ENCODE data around the gene EIF4H.
A peak's percentile ranks its signal among the peaks of the same experiment; 100 is the strongest.
"Not testable (repeated sequence)": the region's sequence is repeated elsewhere in the genome, so short reads cannot be mapped to it uniquely, and the experiment has no call there.

The EIF4H gene

DNA sequence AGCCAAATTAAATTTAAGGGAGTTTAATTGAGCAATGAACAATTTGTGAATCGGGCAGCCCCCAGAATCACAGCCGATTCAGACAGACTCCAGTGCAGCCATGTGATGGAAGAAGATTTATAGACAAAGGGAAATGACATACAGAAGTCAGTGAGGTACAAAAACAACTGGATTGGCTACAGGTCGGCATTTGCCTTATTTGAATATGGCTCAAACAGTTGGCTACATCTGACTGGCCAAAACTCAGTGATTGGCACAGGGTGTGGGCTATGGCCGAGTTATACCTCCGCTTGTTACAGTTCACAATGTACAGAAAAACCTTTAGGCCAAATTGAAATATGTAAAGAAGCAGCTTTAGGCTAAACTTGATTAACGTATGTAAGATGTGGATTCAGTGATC is 30.8 kb upstream of the EIF4H start:
- no peak overlapping the region for H3K4me3 ChIP-seq
- H3K4me1 ChIP-seq = peaks cover 8 to 17% (median 12%) of the 10 kb centered on the region in 10 experiments
- no peak overlapping the region for H3K9ac ChIP-seq
- H4K20me1 ChIP-seq = no peaks in the 10 kb centered on the region
- no peak for TF ChIP-seq Cebpa-rat (IDR thresholded peaks at IDR 0.05)
- H3K9me3 ChIP-seq (replicated peaks in 1 of 11) = peaks cover 15 to 37% (median 23%) of the 10 kb centered on the region in 11 experiments
- no peak overlapping the region for H3K27ac ChIP-seq
- H3K36me3 ChIP-seq = peaks cover 0 to 7% (median 0%) of the 10 kb centered on the region in 11 experiments; a peak in 2 of 22 replicates
- no peaks in the 10 kb centered on the region for H3K27me3 ChIP-seq
- peak overlapping the region in 1 of 11 experiments; percentile 7; a peak in 1 of 22 replicates for H3K4me2 ChIP-seq

DNA sequence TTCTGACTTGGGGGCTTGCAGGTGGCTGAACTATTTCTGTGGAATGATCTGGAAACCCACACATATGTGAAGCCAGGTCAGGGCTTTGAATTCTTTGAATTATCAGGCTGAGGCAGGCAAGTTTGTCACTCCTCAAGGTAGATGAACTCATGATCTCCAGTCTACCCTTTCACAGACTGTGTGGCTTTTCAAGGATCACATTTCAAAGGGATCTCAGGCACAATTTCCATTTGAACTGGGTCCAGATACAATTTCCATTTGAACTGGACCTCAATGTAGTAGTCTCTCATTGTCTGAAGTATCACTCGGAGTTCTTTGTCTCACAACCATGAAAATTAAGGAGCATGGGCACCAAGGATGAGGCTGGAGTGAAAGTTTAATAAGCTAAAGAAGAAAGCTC is 25.7 kb upstream of the EIF4H start:
- TF ChIP-seq Cebpa-rat (IDR thresholded peaks at IDR 0.05) = no peak
- Histone ChIP-seq H3K9me3 (replicated peaks in 1 of 11) (peaks cover 15 to 47% (median 31%) of the 10 kb centered on the region in 11 experiments), H3K27ac (no peak overlapping the region), H3K4me1 (peaks cover 0 to 27% (median 19%) of the 10 kb centered on the region in 10 experiments; a peak in 13 of 20 replicates), H4K20me1 (no peaks in the 10 kb centered on the region), H3K9ac (no peak overlapping the region), H3K27me3 (no peaks in the 10 kb centered on the region), H3K36me3 (peaks cover 0 to 7% (median 0%) of the 10 kb centered on the region in 11 experiments; a peak in 2 of 22 replicates), H3K4me2 (no peak overlapping the region), H3K4me3 (no peak overlapping the region)

DNA sequence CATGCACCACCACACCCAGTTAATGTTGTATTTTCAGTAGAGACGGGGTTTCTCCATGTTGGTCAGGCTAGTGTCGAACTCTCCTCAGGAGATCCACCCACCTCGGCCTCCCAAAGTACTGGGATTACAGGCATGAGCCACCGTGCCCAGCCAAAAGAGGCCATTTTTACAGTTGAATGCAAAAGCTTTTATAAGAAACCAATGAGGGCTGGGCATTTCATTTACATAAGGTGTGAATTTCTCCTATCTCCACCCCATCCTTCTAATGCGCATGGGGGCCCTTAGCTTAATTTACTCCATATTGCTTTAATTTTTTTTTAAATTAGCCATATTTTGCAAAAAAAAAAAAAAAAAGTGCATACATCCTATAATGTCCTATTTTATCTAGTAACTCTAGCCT is 25.1 kb upstream of the EIF4H start:
- no peak overlapping the region for H3K9ac ChIP-seq
- H4K20me1 ChIP-seq = no peaks in the 10 kb centered on the region
- H3K4me3 ChIP-seq = no peak overlapping the region
- H3K27ac ChIP-seq = no peak overlapping the region
- TF ChIP-seq Cebpa-rat (IDR thresholded peaks at IDR 0.05) = no peak
- H3K4me1 ChIP-seq = peaks cover 0 to 27% (median 19%) of the 10 kb centered on the region in 10 experiments; a peak in 13 of 20 replicates
- peaks cover 14 to 43% (median 28%) of the 10 kb centered on the region in 11 experiments for H3K9me3 ChIP-seq (replicated peaks in 1 of 11)
- H3K27me3 ChIP-seq = no peaks in the 10 kb centered on the region
- no peak overlapping the region for H3K4me2 ChIP-seq
- peaks cover 0 to 7% (median 0%) of the 10 kb centered on the region in 11 experiments; a peak in 2 of 22 replicates for H3K36me3 ChIP-seq

DNA sequence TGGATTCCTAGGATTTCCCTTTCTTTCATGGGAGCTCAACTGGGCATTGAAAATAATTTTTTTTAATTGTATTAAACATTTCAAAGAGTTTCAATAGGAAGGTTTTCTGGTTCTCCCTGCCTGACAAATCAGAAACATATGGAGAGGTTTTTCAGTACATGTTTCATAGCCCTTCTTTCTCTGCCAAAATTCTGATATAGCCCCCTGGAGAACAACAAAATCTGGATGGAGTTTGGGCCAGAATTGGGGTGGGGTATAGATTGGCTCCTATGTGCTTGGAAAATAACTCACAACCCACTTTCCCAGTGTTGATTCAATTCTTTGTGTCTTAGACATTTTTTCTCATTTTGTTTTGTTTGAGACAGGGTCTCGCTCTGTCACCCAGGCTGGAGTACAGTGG is 24.6 kb upstream of the EIF4H start:
- Histone ChIP-seq H4K20me1 (no peaks in the 10 kb centered on the region), H3K4me3 (no peak overlapping the region), H3K36me3 (peaks cover 0 to 5% (median 0%) of the 10 kb centered on the region in 11 experiments; a peak in 2 of 22 replicates), H3K9ac (no peak overlapping the region), H3K27me3 (no peaks in the 10 kb centered on the region), H3K4me2 (no peak overlapping the region), H3K4me1 (peaks cover 0 to 27% (median 19%) of the 10 kb centered on the region in 10 experiments; a peak in 13 of 20 replicates), H3K27ac (no peak overlapping the region), H3K9me3 (replicated peaks in 1 of 11) (peaks cover 8 to 37% (median 23%) of the 10 kb centered on the region in 11 experiments)
- no peak for TF ChIP-seq Cebpa-rat (IDR thresholded peaks at IDR 0.05)

DNA sequence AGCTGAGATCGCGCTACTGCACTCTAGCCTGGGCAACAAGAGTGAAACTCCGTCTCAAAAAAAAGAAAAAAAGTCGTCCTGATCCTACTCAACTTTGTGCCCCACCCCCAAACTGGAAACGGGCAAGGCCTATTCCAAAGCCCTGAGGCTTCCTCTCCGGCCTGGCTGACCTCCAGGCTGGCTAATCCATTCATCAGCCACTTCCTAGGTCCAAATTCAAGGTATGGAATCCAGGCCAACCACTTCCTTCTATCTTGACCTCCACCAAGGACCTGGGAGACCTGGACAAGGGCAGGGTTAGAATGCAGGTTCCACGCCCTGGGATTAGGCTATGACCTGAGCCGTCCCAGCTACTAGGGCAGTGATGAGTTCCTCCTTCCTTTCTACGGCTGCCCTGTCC is 20.4 kb upstream of the EIF4H start:
- no peak overlapping the region for H3K4me2 ChIP-seq
- no peak overlapping the region for H3K27ac ChIP-seq
- H3K27me3 ChIP-seq = no peaks in the 10 kb centered on the region
- H3K4me3 ChIP-seq = no peak overlapping the region
- peaks cover 0 to 27% (median 19%) of the 10 kb centered on the region in 10 experiments; a peak in 13 of 20 replicates for H3K4me1 ChIP-seq
- TF ChIP-seq Cebpa-rat (IDR thresholded peaks at IDR 0.05) = no peak
- H4K20me1 ChIP-seq = no peaks in the 10 kb centered on the region
- H3K9ac ChIP-seq = no peak overlapping the region
- H3K36me3 ChIP-seq = no peaks in the 10 kb centered on the region
- peaks cover 0 to 8% (median 5%) of the 10 kb centered on the region in 11 experiments; a peak in 7 of 22 replicates for H3K9me3 ChIP-seq (replicated peaks in 1 of 11)

DNA sequence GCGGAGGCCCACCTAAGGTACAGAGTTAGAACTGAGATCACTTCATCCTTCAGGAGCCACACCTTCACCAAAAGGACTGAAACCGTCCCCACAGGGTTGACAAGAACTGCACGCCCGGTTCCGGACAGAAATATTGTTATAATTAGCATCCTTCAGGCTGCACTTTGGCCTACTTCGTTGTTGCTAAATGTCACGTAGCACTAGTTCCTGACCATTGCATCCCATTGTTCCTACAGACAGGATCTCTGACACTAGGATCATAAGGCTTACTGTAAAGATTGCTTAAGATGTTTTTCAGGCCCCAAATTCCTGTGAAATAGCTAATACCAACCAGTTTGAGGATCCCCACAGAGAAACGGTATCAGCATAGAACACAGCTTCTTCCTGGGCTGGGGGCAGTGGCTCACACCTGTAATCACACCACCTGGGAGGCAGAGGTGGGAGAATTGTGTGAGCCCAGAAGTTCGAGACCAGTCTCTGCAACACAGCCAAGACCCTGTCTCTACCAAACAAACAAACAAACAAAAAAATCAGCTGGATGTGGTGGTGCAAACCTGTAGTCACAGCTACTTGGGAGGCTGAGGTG is 18.3 kb upstream of the EIF4H start:
- no peaks in the 10 kb centered on the region for H3K36me3 ChIP-seq
- TF ChIP-seq Cebpa-rat (IDR thresholded peaks at IDR 0.05) = no peak

DNA sequence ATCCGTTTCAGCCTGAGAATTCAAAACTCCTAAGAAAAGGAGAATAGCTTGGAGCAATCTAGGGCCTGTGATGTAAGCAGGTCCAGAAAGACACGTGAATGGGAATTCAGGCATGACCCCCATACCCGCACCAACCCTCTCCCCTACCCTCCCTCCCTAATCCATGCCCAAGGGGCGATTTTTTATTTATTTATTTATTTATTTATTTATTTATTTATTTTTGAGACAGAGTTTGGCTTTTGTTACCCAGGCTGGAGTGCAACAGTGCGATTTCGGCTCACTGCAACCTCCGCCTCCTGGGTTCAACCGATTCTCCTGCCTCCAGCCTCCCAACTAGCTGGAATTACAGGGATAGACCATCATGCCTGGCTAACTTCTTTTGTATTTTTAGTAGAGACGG is 16.6 kb upstream of the EIF4H start:
- H3K4me2 ChIP-seq = no peak overlapping the region
- no peaks in the 10 kb centered on the region for H3K9me3 ChIP-seq (replicated peaks in 1 of 11)
- no peak overlapping the region for H3K4me3 ChIP-seq
- no peaks in the 10 kb centered on the region for H4K20me1 ChIP-seq
- H3K4me1 ChIP-seq = peaks cover 0 to 27% (median 13%) of the 10 kb centered on the region in 10 experiments; a peak in 16 of 20 replicates
- no peaks in the 10 kb centered on the region for H3K27me3 ChIP-seq
- H3K27ac ChIP-seq = no peak overlapping the region
- no peak for TF ChIP-seq Cebpa-rat (IDR thresholded peaks at IDR 0.05)
- H3K36me3 ChIP-seq = no peaks in the 10 kb centered on the region
- H3K9ac ChIP-seq = no peak overlapping the region

More for the DNA sequence above, 18.3 kb upstream of the EIF4H start:
- Histone ChIP-seq H4K20me1 (no peaks in the 10 kb centered on the region), H3K4me2 (no peak overlapping the region), H3K27me3 (no peaks in the 10 kb centered on the region), H3K4me3 (no peak overlapping the region), H3K27ac (no peak overlapping the region), H3K9ac (no peak overlapping the region), H3K4me1 (peaks cover 0 to 34% (median 25%) of the 10 kb centered on the region in 10 experiments; a peak in 16 of 20 replicates), H3K9me3 (replicated peaks in 1 of 11) (no peaks in the 10 kb centered on the region)

DNA sequence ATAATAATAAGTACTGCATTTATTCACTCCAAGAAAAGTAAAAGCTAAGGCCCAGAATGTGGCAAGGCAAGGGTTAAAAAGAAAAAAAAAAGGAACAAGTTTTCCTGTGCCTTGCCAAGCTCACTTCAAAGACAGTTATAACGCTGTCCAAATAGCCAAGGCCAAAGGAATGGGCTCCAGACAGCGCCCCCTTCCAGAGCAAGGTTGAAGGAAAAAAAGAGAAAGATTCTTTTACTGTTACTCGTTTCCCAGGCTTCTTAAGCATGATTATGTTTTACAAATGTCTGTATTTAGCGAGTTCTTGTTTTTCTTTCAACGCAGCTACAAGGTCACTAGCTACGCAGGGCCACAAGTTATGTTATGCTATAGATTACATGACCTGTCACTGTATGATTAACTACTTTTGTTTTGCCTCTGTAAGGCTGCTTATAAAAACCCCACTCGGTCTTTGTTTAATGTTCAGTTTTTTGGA is 9.1 kb upstream of the EIF4H start:
- H3K9ac ChIP-seq = no peak overlapping the region
- H3K27me3 ChIP-seq = no peaks in the 10 kb centered on the region
- H3K9me3 ChIP-seq (replicated peaks in 1 of 11) = peaks cover 0 to 4% (median 0%) of the 10 kb centered on the region in 11 experiments; a peak in 1 of 22 replicates
- no peak for TF ChIP-seq Cebpa-rat (IDR thresholded peaks at IDR 0.05)
- H3K27ac ChIP-seq = no peak overlapping the region
- H3K4me2 ChIP-seq = no peak overlapping the region
- no peaks in the 10 kb centered on the region for H4K20me1 ChIP-seq
- no peak overlapping the region for H3K4me3 ChIP-seq
- H3K4me1 ChIP-seq = peaks cover 0 to 32% (median 21%) of the 10 kb centered on the region in 10 experiments; a peak in 16 of 20 replicates
- no peaks in the 10 kb centered on the region for H3K36me3 ChIP-seq

DNA sequence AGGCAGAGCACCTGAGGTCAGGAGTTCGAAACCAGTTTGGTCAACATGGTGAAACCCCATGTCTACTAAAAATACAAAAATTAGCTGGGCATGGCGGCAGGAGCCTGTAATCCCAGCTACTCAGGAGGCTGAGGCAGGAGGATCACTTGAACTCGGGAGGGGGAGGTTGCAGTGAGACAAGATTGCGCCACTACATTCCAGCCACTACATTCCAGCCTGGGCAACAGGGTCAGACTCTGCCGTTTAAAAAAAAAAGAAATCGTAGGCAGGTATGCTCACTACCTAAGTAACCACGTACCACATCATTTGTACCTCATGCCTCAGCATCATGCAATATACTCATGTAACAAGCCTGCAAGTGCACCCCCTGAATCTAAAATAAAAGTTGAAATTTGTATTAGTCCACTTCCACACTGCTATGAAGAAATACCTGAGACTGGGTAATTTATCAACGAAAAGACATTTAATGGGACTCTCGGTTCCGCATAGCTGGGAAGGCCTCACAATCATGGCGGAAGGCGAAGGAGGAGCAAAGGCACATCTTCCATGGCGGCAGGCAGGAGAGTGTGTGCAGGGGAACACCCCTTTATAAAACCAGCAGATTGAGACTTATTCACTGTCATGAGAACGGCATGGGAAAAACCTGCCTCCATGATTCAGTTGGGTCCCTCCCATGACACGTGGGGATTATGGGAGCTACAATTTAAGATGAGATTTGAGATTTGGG is 8.1 kb upstream of the EIF4H start:
- Histone ChIP-seq H3K36me3 (no peaks in the 10 kb centered on the region), H3K9me3 (replicated peaks in 1 of 11) (peaks cover 0 to 4% (median 0%) of the 10 kb centered on the region in 11 experiments; a peak in 1 of 22 replicates), H3K4me2 (no peak overlapping the region), H3K4me3 (no peak overlapping the region), H3K27ac (no peak overlapping the region), H3K4me1 (peaks cover 0 to 22% (median 11%) of the 10 kb centered on the region in 10 experiments; a peak in 11 of 20 replicates), H4K20me1 (no peaks in the 10 kb centered on the region), H3K9ac (no peak overlapping the region), H3K27me3 (no peaks in the 10 kb centered on the region)
- TF ChIP-seq Cebpa-rat (IDR thresholded peaks at IDR 0.05) = peak in 1 of 11 experiments; percentile 27; a peak in 1 of 22 replicates

DNA sequence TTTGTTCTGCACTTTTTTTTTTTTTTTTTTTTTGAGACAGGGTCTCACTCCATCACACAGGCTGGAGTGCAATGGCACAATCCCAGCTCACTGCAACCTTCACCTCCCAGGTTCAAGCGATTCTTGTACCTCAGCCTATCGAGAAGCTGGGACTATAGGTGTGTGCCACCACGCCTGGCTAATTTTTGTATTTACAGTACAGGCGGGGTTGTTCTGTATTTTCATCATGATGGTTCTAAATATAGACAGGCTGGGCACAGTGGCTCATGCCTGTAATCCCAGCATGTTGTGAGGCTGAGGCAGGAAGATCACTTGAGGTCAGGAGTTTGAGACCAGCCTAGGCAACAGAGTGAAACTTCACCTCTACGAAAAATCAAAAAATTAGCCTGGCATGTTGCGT is 6.8 kb upstream of the EIF4H start:
- not testable (repeated sequence) for H3K27ac ChIP-seq; H3K4me3 ChIP-seq; H3K9me3 ChIP-seq (replicated peaks in 1 of 11); H3K9ac ChIP-seq; H3K36me3 ChIP-seq; H4K20me1 ChIP-seq; H3K27me3 ChIP-seq
- peak overlapping the region in 6 of 11 experiments; percentile 0 to 41 (median 16); a peak in 6 of 22 replicates for H3K4me2 ChIP-seq
- peaks cover 0 to 15% (median 9%) of the 10 kb centered on the region in 10 experiments; a peak in 11 of 20 replicates for H3K4me1 ChIP-seq
